Measurements from ENCODE around the gene DUSP10.

- TF ChIP-seq POLR2A (IDR thresholded peaks at IDR 0.05) (no peak), CTCF (IDR thresholded peaks at IDR 0.05) (no peak)
These were observed 68.9 kb downstream of the DUSP10 start for GRCh38 chr1:221672965-221673364.

Data from Peyer's patch (tissue), 4 donors.